GM23338 (cell line): ENCODE data around the gene SMC1A. TPM values are rescaled to one million over a fixed set of nuclear protein-coding genes. Genes with fewer than 3 reads are reported as not detected.

Experiments used
- ATAC-seq: fragments of 200-7000 bp; cut with Tn5 transposase; 3 replicates; pipeline ENCODE4 v1.9.1; 2020
- DNase-seq: peaks from one replicate; pipeline ENCODE4 v3.0.0-alpha.2; 2015; ENCODE audit warnings: low spot score
- H2AFZ ChIP-seq: fragments of 200-600 bp; sonication (generic); 2 replicates; pipeline ENCODE4 v1.8.0; 2016; ENCODE audit warnings: antibody characterized with exemption, mild to moderate bottlenecking, moderate library complexity
- H3F3A ChIP-seq: fragments of 200-600 bp; sonication (generic); replicated peaks from 2 replicates; pipeline ENCODE4 v1.8.0; 2017; ENCODE audit warnings: antibody characterized with exemption, mixed run types, low read depth
- H3K27ac ChIP-seq: fragments of 200-600 bp; sonication (generic); 2 replicates; pipeline ENCODE4 v1.6.1; 2016; ENCODE audit warnings: low read depth
- H3K27me3 ChIP-seq: fragments of 200-600 bp; sonication (generic); 2 replicates; pipeline ENCODE4 v1.8.0; 2016; ENCODE audit warnings: mild to moderate bottlenecking, mixed run types, moderate library complexity; ENCODE audit not compliant: insufficient read depth
- H3K36me3 ChIP-seq: fragments of 200-600 bp; sonication (generic); 2 replicates; pipeline ENCODE4 v1.8.0; 2016; ENCODE audit warnings: mild to moderate bottlenecking; ENCODE audit not compliant: insufficient read depth
- H3K4me1 ChIP-seq: fragments of 200-600 bp; sonication (generic); 2 replicates; pipeline ENCODE4 v1.8.0; 2016; ENCODE audit warnings: mild to moderate bottlenecking, moderate library complexity; ENCODE audit not compliant: insufficient read depth
- H3K4me2 ChIP-seq: fragments of 200-600 bp; sonication (generic); 2 replicates; pipeline ENCODE4 v1.7.1; 2017; ENCODE audit warnings: mixed run types
- H3K4me3 ChIP-seq: fragments of 200-600 bp; sonication (generic); 2 replicates; pipeline ENCODE4 v1.6.1; 2016; ENCODE audit warnings: mixed run types
- H3K79me2 ChIP-seq: fragments of 200-600 bp; sonication (generic); replicated peaks from 2 replicates; pipeline ENCODE4 v1.8.0; 2017; ENCODE audit warnings: mild to moderate bottlenecking; ENCODE audit not compliant: insufficient read depth
- H3K9me2 ChIP-seq: fragments of 200-600 bp; sonication (generic); 2 replicates; pipeline ENCODE4 v1.8.0; 2017; ENCODE audit not compliant: insufficient read depth
- H4K20me1 ChIP-seq: fragments of 200-600 bp; sonication (generic); replicated peaks from 2 replicates; pipeline ENCODE4 v1.8.0; 2017; ENCODE audit warnings: mild to moderate bottlenecking; ENCODE audit not compliant: insufficient read depth
- H3K27ac Mint-ChIP-seq: 2 replicates; pipeline ENCODE4 v1.8.0; 2020; ENCODE audit warnings: inconsistent platforms, mild to moderate bottlenecking, moderate library complexity, mixed read lengths
- H3K27me3 Mint-ChIP-seq: 3 replicates; pipeline ENCODE4 v1.8.0; 2022; ENCODE audit warnings: low read depth, mild to moderate bottlenecking, moderate library complexity, mixed read lengths, inconsistent platforms; ENCODE audit not compliant: insufficient read depth, poor library complexity
- H3K36me3 Mint-ChIP-seq: 3 replicates; pipeline ENCODE4 v1.8.0; 2021; ENCODE audit warnings: low read depth, mild to moderate bottlenecking, inconsistent platforms, moderate library complexity, mixed read lengths
- H3K4me1 Mint-ChIP-seq: 3 replicates; pipeline ENCODE4 v1.8.0; 2020; ENCODE audit warnings: mild to moderate bottlenecking, inconsistent platforms, mixed read lengths
- H3K4me3 Mint-ChIP-seq: 3 replicates; pipeline ENCODE4 v1.8.0; 2021; ENCODE audit warnings: moderate library complexity, mild to moderate bottlenecking, inconsistent platforms, mixed read lengths
- H3K9me3 Mint-ChIP-seq: 3 replicates; pipeline ENCODE4 v1.8.0; 2020; ENCODE audit warnings: moderate library complexity, mild to moderate bottlenecking, inconsistent platforms, mixed read lengths
- CREB1 ChIP-seq: fragments of 250-450 bp; sonication (Bioruptor Pico); IDR thresholded peaks from 2 replicates; pipeline ENCODE4 v1.5.0; 2020; ENCODE audit warnings: low read depth, mild to moderate bottlenecking, moderate library complexity
- EZH2 ChIP-seq: fragments of 200-600 bp; sonication (generic); IDR thresholded peaks from one replicate; pipeline ENCODE4 v1.8.0; 2017; ENCODE audit warnings: antibody characterized with exemption, mild to moderate bottlenecking, low read depth; ENCODE audit not compliant: unreplicated experiment
- EZH2phosphoT487 ChIP-seq: fragments of 200-600 bp; sonication (generic); IDR thresholded peaks from one replicate; pipeline ENCODE4 v1.8.1; 2018; ENCODE audit warnings: antibody characterized with exemption; ENCODE audit not compliant: unreplicated experiment
- JUNB ChIP-seq: IDR thresholded peaks from one replicate; pipeline ENCODE4 v1.6.1; 2016; ENCODE audit warnings: antibody characterized with exemption; ENCODE audit not compliant: unreplicated experiment
- NANOG ChIP-seq: IDR thresholded peaks from 2 replicates; pipeline ENCODE4 v1.6.1; 2016; ENCODE audit warnings: antibody characterized with exemption, borderline replicate concordance
- POLR2AphosphoS5 ChIP-seq: IDR thresholded peaks from 2 replicates; pipeline ENCODE4 v1.6.1; 2016; ENCODE audit warnings: antibody characterized with exemption, low read depth
- REST ChIP-seq: IDR thresholded peaks from one replicate; pipeline ENCODE4 v1.6.1; 2018; ENCODE audit warnings: antibody characterized with exemption; ENCODE audit not compliant: unreplicated experiment
- STAT1 ChIP-seq: IDR thresholded peaks from one replicate; pipeline ENCODE4 v1.6.1; 2016; ENCODE audit warnings: antibody characterized with exemption; ENCODE audit not compliant: unreplicated experiment
- ZNF114 ChIP-seq: fragments of 250-450 bp; sonication (Bioruptor Pico); IDR thresholded peaks from 2 replicates; pipeline ENCODE4 v1.5.0; 2020; ENCODE audit warnings: mild to moderate bottlenecking, moderate library complexity
- ZNF331 ChIP-seq: fragments of 250-450 bp; sonication (Bioruptor Pico); IDR thresholded peaks from 2 replicates; pipeline ENCODE4 v1.5.0; 2020; ENCODE audit warnings: low read depth, mild to moderate bottlenecking, moderate library complexity
- ZNF462 ChIP-seq: fragments of 250-450 bp; sonication (Bioruptor Pico); IDR thresholded peaks from 2 replicates; pipeline ENCODE4 v1.5.0; 2020; ENCODE audit warnings: mild to moderate bottlenecking, moderate library complexity
- polyA plus RNA-seq: library from polyadenylated mRNA; unstranded; fragments of >200 nt; fragmentation: Nextera tagmentation; extraction: Ambion mirVana; gene quantifications from 2 replicates; pipeline ENCODE4 v1.2.1, GENCODE V29; 2016
- total RNA-seq: library from RNA; depleted of rRNA; stranded (reverse); fragments of >200 nt; shearing (Covaris generic); gene quantifications from 2 replicates; pipeline ENCODE4 v1.2.3, GENCODE V29; 2014
- TF ChIP-seq, protein P1 (sequence below), 2 experiments: fragments of 200-600 bp in 1 of 2; sonication (generic) in 1 of 2; conservative IDR thresholded peaks; 2 replicates each; pipeline versions ENCODE4 v1.5.1 to v1.6.1; 2016 to 2017; ENCODE audit warnings: antibody characterized with exemption in 2 of 2, low read depth in 2 of 2, mild to moderate bottlenecking in 2 of 2, moderate library complexity in 1 of 2

The SMC1A gene
- total and polyA plus RNA-seq, 2 experiments from 2014 or later: 63.3 to 69.0 TPM

- no peaks in the 10 kb centered on the region for H3K9me2 ChIP-seq
- TF ChIP-seq REST (no peak), POLR2AphosphoS5 (no peak), STAT1 (no peak), EZH2phosphoT487 (no peak), ZNF331 (CRISPR knock-in tag) (no peak), EZH2 (no peak), NANOG (no peak), JUNB (no peak), CREB1 (CRISPR knock-in tag) (no peak), ZNF114 (CRISPR knock-in tag) (no peak), ZNF462 (no peak)
- TF ChIP-seq, protein P1, sequence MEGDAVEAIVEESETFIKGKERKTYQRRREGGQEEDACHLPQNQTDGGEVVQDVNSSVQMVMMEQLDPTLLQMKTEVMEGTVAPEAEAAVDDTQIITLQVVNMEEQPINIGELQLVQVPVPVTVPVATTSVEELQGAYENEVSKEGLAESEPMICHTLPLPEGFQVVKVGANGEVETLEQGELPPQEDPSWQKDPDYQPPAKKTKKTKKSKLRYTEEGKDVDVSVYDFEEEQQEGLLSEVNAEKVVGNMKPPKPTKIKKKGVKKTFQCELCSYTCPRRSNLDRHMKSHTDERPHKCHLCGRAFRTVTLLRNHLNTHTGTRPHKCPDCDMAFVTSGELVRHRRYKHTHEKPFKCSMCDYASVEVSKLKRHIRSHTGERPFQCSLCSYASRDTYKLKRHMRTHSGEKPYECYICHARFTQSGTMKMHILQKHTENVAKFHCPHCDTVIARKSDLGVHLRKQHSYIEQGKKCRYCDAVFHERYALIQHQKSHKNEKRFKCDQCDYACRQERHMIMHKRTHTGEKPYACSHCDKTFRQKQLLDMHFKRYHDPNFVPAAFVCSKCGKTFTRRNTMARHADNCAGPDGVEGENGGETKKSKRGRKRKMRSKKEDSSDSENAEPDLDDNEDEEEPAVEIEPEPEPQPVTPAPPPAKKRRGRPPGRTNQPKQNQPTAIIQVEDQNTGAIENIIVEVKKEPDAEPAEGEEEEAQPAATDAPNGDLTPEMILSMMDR (conservative IDR thresholded peaks at IDR 0.05; ENCODE audit: low read depth in 2 of 2): no peak
- Mint-ChIP-seq H3K27ac (no peak overlapping the region), H3K4me1 (no peaks in the 10 kb centered on the region), H3K27me3 (peaks cover 2% of the 10 kb centered on the region), H3K36me3 (no peaks in the 10 kb centered on the region), H3K4me3 (no peak overlapping the region), H3K9me3 (peaks cover 2% of the 10 kb centered on the region; the same call in 2 of the 3 replicates)
- no peaks in the 10 kb centered on the region for H3F3A ChIP-seq
- no peak for ATAC-seq
- H3K4me3 ChIP-seq: no peak overlapping the region
- H3K4me2 ChIP-seq: no peak overlapping the region
- no peak for DNase-seq
- no peaks in the 10 kb centered on the region for H3K4me1 ChIP-seq
- H2AFZ ChIP-seq: no peak overlapping the region
- H3K27ac ChIP-seq: no peak overlapping the region
- no peaks in the 10 kb centered on the region for H3K36me3 ChIP-seq
- no peaks in the 10 kb centered on the region for H4K20me1 ChIP-seq
- H3K27me3 ChIP-seq: no peaks in the 10 kb centered on the region
- no peaks in the 10 kb centered on the region for H3K79me2 ChIP-seq
Observed at GRCh38 chrX:53347948-53348347, 74.5 kb downstream of the SMC1A start.
